ENCODE data around the gene FRMD6.
"Not testable (repeated sequence)": the region's sequence is repeated elsewhere in the genome, so short reads cannot be mapped to it uniquely, and the experiment has no call there.

The FRMD6 gene

GRCh38 chr14:51633298-51633697 lies 18.4 kb upstream of the FRMD6 start:
- DNase-seq = not testable (repeated sequence)

- DNase-seq = no peak
Observed at GRCh38 chr14:51636109-51636508, 15.6 kb upstream of the FRMD6 start.

GRCh38 chr14:51638071-51638944 lies 13.4 kb upstream of the FRMD6 start:
- peak; percentile 16 to 51 for DNase-seq

- no peak for DNase-seq
Observed at GRCh38 chr14:51639668-51640316, 11.9 kb upstream of the FRMD6 start.

- no peak for DNase-seq
Observed at GRCh38 chr14:51643140-51643539, 8.6 kb upstream of the FRMD6 start.

- DNase-seq = no peak
Observed at GRCh38 chr14:51644217-51644933, 7.3 kb upstream of the FRMD6 start.

GRCh38 chr14:51648296-51648695 lies 3.4 kb upstream of the FRMD6 start:
- DNase-seq = no peak

GRCh38 chr14:51650716-51651387 lies 858 bp upstream of the FRMD6 start:
- peak; percentile 42 to 43 for DNase-seq

GRCh38 chr14:51652168-51653078 lies 713 bp downstream of the FRMD6 start:
- no peak for DNase-seq

- peak; percentile 17 to 91 for DNase-seq
Observed at GRCh38 chr14:51653079-51653774, 1.5 kb downstream of the FRMD6 start.

GRCh38 chr14:51653775-51654532 lies 2.2 kb downstream of the FRMD6 start:
- peak in 1 of 2 experiments; percentile 31 for DNase-seq

GRCh38 chr14:51654533-51654845 lies 2.8 kb downstream of the FRMD6 start:
- DNase-seq = no peak

GRCh38 chr14:51657762-51658161 lies 6.1 kb downstream of the FRMD6 start:
- no peak for DNase-seq

- no peak for DNase-seq
Observed at GRCh38 chr14:51658441-51659173, 6.9 kb downstream of the FRMD6 start.

GRCh38 chr14:51660741-51661140 lies 9.0 kb downstream of the FRMD6 start:
- no peak for DNase-seq

- no peak for DNase-seq
Observed at GRCh38 chr14:51661504-51661903, 9.8 kb downstream of the FRMD6 start.

GRCh38 chr14:51663783-51664326 lies 12.1 kb downstream of the FRMD6 start:
- DNase-seq = no peak

GRCh38 chr14:51666070-51666469 lies 14.4 kb downstream of the FRMD6 start:
- DNase-seq = no peak

GRCh38 chr14:51666826-51667225 lies 15.1 kb downstream of the FRMD6 start:
- no peak for DNase-seq

- no peak for DNase-seq
Observed at GRCh38 chr14:51668870-51669269, 17.2 kb downstream of the FRMD6 start.
